Measurements from ENCODE around the gene STPG3. TPM values are rescaled to one million over a fixed set of nuclear protein-coding genes. Genes with fewer than 3 reads are reported as not detected.
A peak's percentile ranks its signal among the peaks of the same experiment; 100 is the strongest.

STPG3 gene
- total RNA-seq, 1 donor from 2014 or later = not detected

DNA sequence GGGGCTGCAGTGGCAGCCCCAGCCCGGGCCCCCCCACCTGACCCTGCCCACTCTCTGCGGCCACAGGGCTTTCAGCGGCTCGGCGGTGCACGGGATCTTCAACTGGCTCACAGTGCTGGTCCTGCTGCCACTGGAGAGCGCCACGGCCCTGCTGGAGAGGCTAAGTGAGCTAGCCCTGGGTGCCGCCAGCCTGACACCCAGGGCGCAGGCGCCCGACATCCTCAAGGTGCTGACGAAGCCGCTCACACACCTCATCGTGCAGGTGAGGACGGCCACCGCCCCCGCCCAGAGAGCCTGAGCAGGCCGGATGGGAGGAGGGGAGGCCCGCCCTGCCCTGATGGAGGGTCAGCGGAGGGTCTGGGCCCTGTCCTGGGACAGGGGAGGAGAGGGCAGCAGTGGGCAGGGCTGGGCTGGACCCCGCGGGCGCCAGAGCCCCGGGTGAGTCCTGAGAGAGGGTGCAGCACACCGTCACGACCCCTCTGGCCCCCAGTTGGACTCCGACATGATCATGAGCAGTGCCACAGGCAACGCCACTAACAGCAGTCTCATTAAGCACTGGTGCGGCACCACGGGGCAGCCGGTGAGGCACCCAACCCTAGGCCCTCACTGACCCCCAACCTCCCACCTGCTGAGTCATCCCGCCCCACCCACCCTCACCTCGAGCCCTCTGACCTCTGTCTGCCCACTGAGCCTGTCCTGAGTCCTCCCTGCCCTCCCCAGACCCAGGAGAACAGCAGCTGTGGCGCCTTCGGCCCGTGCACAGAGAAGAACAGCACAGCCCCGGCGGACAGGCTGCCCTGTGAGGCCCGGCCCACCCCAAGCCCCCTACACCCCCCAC is 17.7 kb upstream of the STPG3 start:
- Histone ChIP-seq H3K27ac (no peak overlapping the region), H3K4me3 (no peak overlapping the region), H3K36me3 (no peaks in the 10 kb centered on the region), H3K4me1 (peaks cover 0 to 10% of the 10 kb centered on the region in 2 donors), H3K9me3 (no peaks in the 10 kb centered on the region), H3K27me3 (no peaks in the 10 kb centered on the region)
- intact Hi-C loops (cut with DNase I) = no loop called here
- DNase-seq (ENCODE audit: low spot score in 2 of 2) = no peak
- TF ChIP-seq, protein P1, sequence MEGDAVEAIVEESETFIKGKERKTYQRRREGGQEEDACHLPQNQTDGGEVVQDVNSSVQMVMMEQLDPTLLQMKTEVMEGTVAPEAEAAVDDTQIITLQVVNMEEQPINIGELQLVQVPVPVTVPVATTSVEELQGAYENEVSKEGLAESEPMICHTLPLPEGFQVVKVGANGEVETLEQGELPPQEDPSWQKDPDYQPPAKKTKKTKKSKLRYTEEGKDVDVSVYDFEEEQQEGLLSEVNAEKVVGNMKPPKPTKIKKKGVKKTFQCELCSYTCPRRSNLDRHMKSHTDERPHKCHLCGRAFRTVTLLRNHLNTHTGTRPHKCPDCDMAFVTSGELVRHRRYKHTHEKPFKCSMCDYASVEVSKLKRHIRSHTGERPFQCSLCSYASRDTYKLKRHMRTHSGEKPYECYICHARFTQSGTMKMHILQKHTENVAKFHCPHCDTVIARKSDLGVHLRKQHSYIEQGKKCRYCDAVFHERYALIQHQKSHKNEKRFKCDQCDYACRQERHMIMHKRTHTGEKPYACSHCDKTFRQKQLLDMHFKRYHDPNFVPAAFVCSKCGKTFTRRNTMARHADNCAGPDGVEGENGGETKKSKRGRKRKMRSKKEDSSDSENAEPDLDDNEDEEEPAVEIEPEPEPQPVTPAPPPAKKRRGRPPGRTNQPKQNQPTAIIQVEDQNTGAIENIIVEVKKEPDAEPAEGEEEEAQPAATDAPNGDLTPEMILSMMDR (IDR thresholded peaks at IDR 0.05) = no peak

DNA sequence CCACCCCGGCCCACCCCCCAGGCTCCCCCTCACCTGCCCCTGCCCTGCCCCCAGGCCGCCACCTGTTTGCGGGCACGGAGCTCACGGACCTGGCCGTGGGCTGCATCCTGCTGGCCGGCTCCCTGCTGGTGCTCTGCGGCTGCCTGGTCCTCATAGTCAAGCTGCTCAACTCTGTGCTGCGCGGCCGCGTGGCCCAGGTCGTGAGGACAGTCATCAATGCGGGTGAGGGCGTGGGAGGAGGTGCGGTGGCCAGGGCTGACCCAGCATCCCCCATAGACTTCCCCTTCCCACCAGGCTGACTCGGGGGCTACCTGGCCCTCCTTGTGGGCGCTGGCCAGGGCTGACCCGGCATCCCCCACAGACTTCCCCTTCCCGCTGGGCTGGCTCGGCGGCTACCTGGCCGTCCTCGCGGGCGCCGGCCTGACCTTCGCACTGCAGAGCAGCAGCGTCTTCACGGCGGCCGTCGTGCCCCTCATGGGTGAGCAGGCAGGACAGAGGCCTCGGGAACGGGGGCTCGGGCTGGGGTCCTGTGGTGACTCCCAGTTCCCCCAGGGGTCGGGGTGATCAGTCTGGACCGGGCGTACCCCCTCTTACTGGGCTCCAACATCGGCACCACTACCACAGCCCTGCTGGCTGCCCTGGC is 16.9 kb upstream of the STPG3 start:
- Histone ChIP-seq H3K27me3 (no peaks in the 10 kb centered on the region), H3K27ac (no peak overlapping the region), H3K9me3 (no peaks in the 10 kb centered on the region), H3K4me1 (peaks cover 0 to 10% of the 10 kb centered on the region in 2 donors), H3K4me3 (no peak overlapping the region), H3K36me3 (no peaks in the 10 kb centered on the region)
- no peak for DNase-seq (ENCODE audit: low spot score in 2 of 2)
- intact Hi-C loops (cut with DNase I) = no loop called here
- TF ChIP-seq, protein P1 (IDR thresholded peaks at IDR 0.05) = no peak

DNA sequence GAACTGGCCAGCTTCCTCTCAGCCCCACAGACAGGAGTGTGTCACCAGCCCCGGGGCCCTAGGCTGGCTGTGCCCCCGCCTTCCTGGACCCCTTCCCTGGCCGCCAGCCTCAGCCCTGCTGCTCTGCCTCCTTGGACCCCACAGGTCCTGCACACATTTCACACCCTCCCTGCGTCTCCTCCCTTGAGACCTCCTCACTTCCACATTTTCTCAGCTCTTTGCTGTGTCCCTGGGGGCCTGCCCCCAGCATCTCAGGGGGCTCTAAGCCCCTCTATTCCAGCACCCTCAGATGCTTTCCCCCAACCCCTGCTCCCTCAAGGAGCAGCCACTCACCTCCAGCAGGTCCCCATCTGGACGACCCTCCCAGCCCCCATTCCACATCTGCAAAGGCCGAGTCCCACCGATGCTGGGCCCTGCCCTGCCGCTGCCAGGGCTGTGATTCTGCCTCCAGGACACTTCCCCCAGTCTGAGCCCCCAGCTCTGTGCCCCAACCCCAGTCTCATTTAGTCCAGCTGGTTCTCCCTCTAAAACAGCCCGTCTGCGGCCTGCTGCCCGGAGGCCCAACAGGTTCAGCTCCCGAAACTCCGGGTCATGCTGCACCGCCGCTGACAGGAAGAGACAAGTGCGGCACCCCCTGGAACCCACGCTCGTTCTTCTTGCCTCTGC is 16.2 kb upstream of the STPG3 start:
- Histone ChIP-seq H3K27ac (no peak overlapping the region), H3K4me1 (peaks cover 0 to 16% of the 10 kb centered on the region in 2 donors), H3K36me3 (no peaks in the 10 kb centered on the region), H3K27me3 (no peaks in the 10 kb centered on the region), H3K4me3 (no peak overlapping the region), H3K9me3 (no peaks in the 10 kb centered on the region)
- intact Hi-C loops (cut with DNase I) = no loop called here
- no peak for DNase-seq (ENCODE audit: low spot score in 2 of 2)
- TF ChIP-seq, protein P1 (IDR thresholded peaks at IDR 0.05) = no peak

DNA sequence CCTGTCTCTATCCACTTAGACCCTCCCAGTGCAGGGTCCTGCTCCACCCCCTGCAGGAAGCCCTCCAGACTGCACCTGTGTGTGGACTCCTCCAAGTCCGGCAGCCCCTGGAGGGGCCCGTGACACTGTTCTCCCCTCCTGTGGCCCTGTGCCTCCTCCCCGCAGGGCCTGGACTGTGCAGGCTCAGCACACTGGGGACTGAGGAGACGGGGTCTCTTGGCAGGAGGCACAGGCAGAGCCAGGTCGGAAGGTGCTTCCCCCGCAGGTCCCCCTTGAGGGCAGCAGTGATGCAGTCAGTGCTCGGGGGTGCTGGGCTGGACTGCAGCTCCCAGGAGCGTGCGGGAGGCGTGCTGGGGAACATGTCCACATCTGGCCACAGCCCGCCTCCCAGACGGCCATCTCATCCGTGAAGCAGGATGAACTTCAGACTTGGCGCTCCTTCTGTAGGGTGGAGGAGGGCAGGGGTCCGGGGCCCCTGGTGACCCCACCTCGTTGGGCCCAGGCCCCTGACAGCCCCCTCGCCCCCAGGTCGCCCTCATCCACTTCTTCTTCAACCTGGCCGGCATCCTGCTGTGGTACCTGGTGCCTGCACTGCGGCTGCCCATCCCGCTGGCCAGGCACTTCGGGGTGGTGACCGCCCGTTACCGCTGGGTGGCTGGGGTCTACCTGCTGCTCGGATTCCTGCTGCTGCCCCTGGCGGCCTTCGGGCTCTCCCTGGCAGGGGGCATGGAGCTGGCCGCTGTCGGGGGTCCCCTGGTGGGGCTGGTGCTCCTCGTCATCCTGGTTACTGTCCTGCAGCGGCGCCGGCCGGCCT is 15.5 kb upstream of the STPG3 start:
- DNase-seq (ENCODE audit: low spot score in 2 of 2) = no peak
- Histone ChIP-seq H3K4me1 (peaks cover 0 to 17% of the 10 kb centered on the region in 2 donors), H3K9me3 (no peaks in the 10 kb centered on the region), H3K36me3 (no peaks in the 10 kb centered on the region), H3K4me3 (peak overlapping the region in 1 of 2 donors; percentile 32), H3K27me3 (no peaks in the 10 kb centered on the region), H3K27ac (no peak overlapping the region)
- intact Hi-C loops (cut with DNase I) = no loop called here
- TF ChIP-seq, protein P1 (IDR thresholded peaks at IDR 0.05) = no peak

DNA sequence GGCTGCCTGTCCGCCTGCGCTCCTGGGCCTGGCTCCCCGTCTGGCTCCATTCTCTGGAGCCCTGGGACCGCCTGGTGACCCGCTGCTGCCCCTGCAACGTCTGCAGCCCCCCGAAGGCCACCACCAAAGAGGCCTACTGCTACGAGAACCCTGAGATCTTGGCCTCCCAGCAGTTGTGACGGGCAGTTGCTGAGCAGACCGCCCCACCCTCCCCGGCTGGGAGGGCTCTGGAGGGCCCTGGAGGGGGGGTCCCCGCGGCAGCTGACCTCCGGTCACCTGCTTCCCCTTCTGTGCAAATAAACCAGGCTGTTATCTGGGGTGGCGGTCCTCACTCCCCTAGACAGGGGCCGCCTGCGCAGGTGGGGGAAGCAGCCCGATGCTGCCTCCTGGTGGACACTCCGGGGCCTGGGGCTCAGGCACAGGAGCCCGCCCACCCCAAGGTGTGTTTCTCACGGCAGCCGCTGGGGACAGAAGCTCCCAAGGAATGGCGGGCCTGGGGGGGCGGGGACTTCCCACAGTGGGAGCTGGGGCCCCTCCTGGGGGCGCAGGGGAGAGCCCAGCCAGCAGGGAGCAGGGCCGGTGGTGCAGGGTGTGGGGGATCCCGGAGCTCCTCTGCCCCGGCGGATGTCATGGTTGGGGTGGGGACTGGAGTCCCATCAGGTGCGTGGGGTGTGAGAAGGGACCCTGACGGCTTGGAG is 14.7 kb upstream of the STPG3 start:
- Histone ChIP-seq H3K36me3 (no peaks in the 10 kb centered on the region), H3K9me3 (no peaks in the 10 kb centered on the region), H3K4me3 (peak overlapping the region in 1 of 2 donors; percentile 32), H3K4me1 (peaks cover 0 to 17% of the 10 kb centered on the region in 2 donors), H3K27ac (no peak overlapping the region), H3K27me3 (no peaks in the 10 kb centered on the region)
- DNase-seq (ENCODE audit: low spot score in 2 of 2) = peak; percentile 29 to 90
- TF ChIP-seq, protein P1 (IDR thresholded peaks at IDR 0.05) = peak; percentile 94 to 99 (median 99)
- intact Hi-C loops (cut with DNase I) = no loop called here

Data from ascending aorta (tissue), 2 donors.